T follicular helper cell (primary cell): ENCODE measurements around the gene TMX1.

Source experiments
- DNase-seq: peaks from one replicate; pipeline ENCODE4 v3.0.0-alpha.2; 2020; ENCODE audit warnings: low read depth

The TMX1 gene

GRCh38 chr14:51242545-51243490, 2.8 kb downstream of the TMX1 start:
- DNase-seq = no peak

DNA sequence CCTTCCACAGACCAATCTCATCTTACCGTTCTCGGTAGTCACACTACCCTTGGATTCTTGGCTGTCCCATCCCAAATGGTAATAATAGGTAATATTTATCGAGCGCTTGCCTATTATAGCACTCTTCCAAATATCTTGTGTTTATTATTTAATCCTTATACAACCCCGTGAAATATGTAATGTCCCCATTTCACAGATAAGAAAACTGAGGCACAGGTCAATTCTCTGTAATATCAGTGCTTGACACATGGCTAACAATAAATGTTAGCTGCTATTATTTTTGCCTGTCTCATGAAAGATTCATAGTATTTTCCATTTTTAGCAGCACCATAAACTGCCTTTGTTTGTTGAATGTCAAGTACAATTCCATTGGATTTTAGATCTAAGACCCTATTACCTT, 4.5 kb downstream of the TMX1 start:
- no peak for DNase-seq

GRCh38 chr14:51246032-51246431, 6.0 kb downstream of the TMX1 start:
- no peak for DNase-seq

GRCh38 chr14:51248016-51248987, 8.3 kb downstream of the TMX1 start:
- no peak for DNase-seq

- no peak for DNase-seq
These were observed 11.4 kb downstream of the TMX1 start for GRCh38 chr14:51251486-51251885.

- DNase-seq = no peak
These were observed 13.8 kb downstream of the TMX1 start for GRCh38 chr14:51253880-51254279.

DNA sequence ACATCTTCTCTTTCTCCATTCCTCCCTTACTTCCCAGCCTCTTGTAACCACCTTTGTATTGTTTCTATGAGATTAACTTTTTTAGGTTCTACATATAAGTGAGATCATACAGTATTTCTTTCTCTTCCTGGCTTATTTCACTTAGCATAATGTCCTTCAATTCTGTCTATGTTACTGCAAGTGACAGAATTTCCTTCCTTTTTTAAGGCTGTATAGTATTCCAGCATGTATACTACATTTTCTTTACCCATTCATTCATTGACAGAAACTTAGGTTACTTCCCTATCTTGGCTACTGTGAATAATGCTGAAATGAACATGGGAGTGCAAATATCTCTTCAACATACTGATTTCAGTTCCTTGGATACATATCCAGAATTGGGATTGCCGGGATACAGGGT, 18.2 kb downstream of the TMX1 start:
- no peak for DNase-seq

DNA sequence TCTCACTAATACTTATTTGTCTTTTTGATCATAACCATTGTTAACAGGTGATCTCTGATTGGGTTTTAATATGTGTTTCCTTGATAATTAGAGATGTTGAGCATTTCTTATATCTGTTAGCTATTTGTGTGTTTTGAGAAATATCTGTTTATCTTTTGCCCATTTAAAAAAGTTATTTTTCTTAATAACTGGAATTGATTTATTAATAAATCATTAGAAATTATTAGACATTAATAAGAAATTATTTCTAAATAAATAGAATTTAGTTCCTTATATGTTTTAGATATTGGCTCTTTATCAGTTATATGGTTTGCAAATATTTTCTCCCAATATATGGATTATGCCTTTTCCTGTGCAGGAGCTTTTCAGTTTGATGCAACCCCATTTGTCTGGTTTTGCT, 18.7 kb downstream of the TMX1 start:
- DNase-seq = no peak

GRCh38 chr14:51260225-51260624, 20.2 kb downstream of the TMX1 start:
- DNase-seq = no peak

DNA sequence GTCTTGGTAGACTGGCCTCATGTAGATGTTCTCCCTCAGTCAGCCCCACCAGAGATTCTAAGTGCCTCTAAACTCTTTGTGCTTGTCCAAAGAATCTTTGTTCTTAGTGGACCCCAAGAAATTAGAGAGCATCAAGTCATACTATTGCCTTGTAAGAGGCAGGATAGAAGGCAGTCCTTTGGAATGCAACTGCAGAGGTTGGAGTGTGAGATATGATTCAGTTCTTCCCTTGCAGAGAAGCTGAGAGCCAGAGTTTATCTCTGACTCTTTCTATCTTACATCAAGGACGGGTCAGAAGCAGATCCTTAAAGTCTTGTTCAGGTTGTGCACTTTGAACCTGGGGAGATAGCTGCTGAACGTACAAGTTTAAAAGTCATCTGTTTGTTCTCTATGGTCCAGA, 21.1 kb downstream of the TMX1 start:
- DNase-seq = no peak

DNA sequence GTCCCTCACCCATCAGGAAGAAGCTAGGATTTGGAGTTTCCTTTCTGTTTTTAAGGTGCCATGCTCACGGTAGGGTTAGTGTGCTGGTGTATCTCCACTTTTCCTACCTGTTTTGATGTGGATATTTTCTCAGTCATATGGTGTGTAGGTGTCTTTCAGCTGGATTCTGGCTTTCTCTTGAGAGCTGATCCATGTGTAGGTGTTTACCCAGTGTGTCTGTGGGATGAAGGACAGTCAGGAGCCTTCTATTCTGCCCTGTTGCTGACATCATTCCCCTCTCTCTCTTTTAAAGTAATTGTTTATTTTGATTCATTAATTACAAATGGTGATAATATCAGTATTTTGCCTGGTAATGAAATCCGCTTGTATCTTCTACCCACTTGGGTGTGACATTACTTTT, 22.8 kb downstream of the TMX1 start:
- no peak for DNase-seq

GRCh38 chr14:51269634-51270033, 29.6 kb downstream of the TMX1 start:
- no peak for DNase-seq

DNA sequence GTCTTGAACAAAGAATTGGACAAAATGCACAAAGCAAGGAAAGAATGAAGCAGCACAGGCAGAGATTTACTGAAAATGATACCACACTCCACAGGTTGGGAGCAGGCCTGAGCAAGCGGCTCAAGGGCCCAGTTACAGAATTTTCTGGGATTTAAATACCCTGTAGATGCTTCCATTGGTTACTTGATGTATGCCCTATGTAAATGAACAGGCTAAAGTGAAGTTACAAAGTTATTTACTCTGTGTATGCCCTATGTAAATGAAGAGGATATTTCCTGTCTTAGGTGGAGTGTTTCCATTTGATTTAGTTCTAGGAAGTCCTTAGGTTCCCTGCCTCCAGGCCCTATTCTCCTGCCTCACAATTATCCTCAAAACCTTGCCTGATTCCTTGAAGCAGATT, 36.6 kb downstream of the TMX1 start:
- no peak for DNase-seq

GRCh38 chr14:51277753-51278415, 37.8 kb downstream of the TMX1 start:
- DNase-seq = no peak

DNA sequence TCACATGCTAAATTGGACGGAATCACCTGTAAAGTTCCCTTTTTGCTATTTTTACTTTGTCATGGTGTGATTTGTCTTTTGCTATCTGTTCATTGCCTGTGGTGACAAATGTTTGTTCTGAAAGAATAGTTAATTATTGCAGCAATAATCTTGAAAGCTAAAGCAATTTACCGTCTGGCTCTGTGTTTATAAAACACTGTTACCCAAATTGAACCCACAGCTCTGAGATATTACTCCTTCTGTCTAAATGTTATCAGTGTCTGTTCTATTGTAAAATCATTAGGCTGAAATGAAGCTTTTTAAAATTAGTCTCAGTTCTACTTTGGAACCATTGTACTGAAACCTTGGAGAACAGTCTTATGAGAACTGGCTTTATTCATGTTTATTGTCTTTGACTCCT, 42.5 kb downstream of the TMX1 start:
- no peak for DNase-seq

GRCh38 chr14:51283402-51284085, 43.5 kb downstream of the TMX1 start:
- no peak for DNase-seq

GRCh38 chr14:51284241-51284640, 44.2 kb downstream of the TMX1 start:
- no peak for DNase-seq

DNA sequence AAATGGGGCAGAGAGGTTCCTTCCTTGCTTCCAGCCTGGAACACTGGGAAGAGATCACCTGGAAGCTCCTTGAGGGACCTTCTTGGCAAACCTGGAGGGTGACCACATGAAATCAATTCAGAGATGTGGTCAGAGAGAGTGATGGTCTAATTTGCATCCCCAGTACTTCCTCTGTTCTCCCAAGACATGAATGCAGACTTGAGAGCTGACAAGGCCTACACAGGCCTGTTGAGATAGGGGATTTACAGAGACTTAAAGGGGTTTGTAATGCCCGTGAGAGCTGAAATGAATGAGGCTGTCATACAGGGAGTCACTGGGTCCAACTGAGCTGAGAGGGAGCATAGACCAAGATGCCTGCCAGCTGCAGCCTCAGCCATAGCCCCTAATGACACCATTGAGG, 45.1 kb downstream of the TMX1 start:
- no peak for DNase-seq

- DNase-seq = no peak
These were observed 49.1 kb downstream of the TMX1 start for GRCh38 chr14:51289169-51289568.

GRCh38 chr14:51290132-51290531, 50.1 kb downstream of the TMX1 start:
- DNase-seq = no peak

DNA sequence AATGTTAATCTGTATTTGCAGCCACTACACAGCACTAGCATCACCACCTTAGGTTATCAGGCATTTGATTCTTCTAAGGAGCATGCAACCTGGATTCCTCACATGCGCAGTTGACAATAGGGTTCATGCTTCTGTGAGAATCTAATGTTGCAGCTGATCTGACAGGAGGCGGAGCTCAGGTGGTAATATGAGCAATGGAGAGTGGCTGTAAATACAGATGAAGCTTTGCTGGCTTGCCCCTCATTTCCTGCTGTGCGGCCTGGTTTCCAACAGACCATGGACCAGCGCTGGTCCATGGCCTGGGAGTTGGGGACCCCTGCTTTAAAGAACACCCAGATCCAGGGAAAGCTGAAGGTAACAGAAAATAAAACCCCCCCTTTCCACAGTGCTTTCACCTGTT, 51.0 kb downstream of the TMX1 start:
- no peak for DNase-seq
